IMR-90 (cell line): ENCODE data around the gene ETHE1. TPM values are rescaled to one million over a fixed set of nuclear protein-coding genes. Genes with fewer than 3 reads are reported as not detected.

Experiments used
- ATAC-seq: fragments of 200-7000 bp; cut with Tn5 transposase; 2 replicates; pipeline ENCODE4 v1.9.1; 2020; ENCODE audit warnings: low read depth, mild to moderate bottlenecking, moderate library complexity
- BruUV-seq: library from RNA; stranded (reverse); fragments of 400-500 nt; replicated peaks from 2 replicates; lab custom pipeline; 2021; lab: Mats Ljungman, UMichigan
- CTCF ChIA-PET: fragments of 300-600 bp; formaldehyde crosslinking; extraction: SDS; loops from one replicate; lab custom pipeline; 2021; ENCODE audit warnings: antibody characterized with exemption; lab: Yijun Ruan, JAX
- POLR2A ChIA-PET: fragments of 300-600 bp; sonication (Branson Sonifier 250); formaldehyde crosslinking; loops from one replicate; lab custom pipeline; 2022; ENCODE audit warnings: antibody characterized with exemption; ENCODE audit not compliant: unreplicated experiment; lab: Charles Lee
- DNase-seq: peaks from one replicate; pipeline ENCODE4 v3.0.0; 2013
- H2AFZ ChIP-seq: replicated peaks from 2 replicates; pipeline ENCODE3; 2013; ENCODE audit warnings: low read length, mild to moderate bottlenecking; ENCODE audit not compliant: poor library complexity
- H2AK5ac ChIP-seq: 2 replicates; pipeline ENCODE4 v1.6.1; 2013; ENCODE audit warnings: low read depth, low read length, inconsistent platforms
- H2AK9ac ChIP-seq: replicated peaks from 2 replicates; pipeline ENCODE3; 2013; ENCODE audit warnings: mild to moderate bottlenecking, low read depth, low read length, moderate library complexity; ENCODE audit not compliant: poor library complexity
- H2BK120ac ChIP-seq: 2 replicates; pipeline ENCODE4 v1.6.1; 2013; ENCODE audit warnings: low read depth, low read length, inconsistent platforms
- H2BK15ac ChIP-seq: 3 replicates; pipeline ENCODE4 v1.6.1; 2013; ENCODE audit warnings: low read depth, low read length, inconsistent platforms
- H2BK20ac ChIP-seq: 2 replicates; pipeline ENCODE4 v1.6.1; 2013; ENCODE audit warnings: low read depth, mild to moderate bottlenecking, inconsistent platforms, low read length, moderate library complexity
- H2BK5ac ChIP-seq: 2 replicates; pipeline ENCODE4 v1.6.1; 2013; ENCODE audit warnings: mild to moderate bottlenecking, low read depth, low read length, inconsistent platforms; ENCODE audit not compliant: poor library complexity, severe bottlenecking
- H3K14ac ChIP-seq: replicated peaks from 2 replicates; pipeline ENCODE4 v1.6.1; 2013; ENCODE audit warnings: low read depth, low read length, inconsistent platforms
- H3K18ac ChIP-seq: 2 replicates; pipeline ENCODE4 v1.6.1; 2013; ENCODE audit warnings: low read depth, low read length, control low read depth
- H3K23ac ChIP-seq: 2 replicates; pipeline ENCODE4 v1.6.1; 2013; ENCODE audit warnings: low read depth, low read length, inconsistent platforms
- H3K27ac ChIP-seq: 2 replicates; pipeline ENCODE4 v1.5.1; 2013; ENCODE audit warnings: mild to moderate bottlenecking, control low read depth, low read length; ENCODE audit not compliant: insufficient read depth
- H3K27me3 ChIP-seq: 2 replicates; pipeline ENCODE4 v1.6.1; 2013; ENCODE audit warnings: low read length; ENCODE audit not compliant: control insufficient read depth, insufficient read depth
- H3K36me3 ChIP-seq: 2 replicates; pipeline ENCODE4 v1.6.1; 2013; ENCODE audit warnings: low read length, mixed read lengths; ENCODE audit not compliant: control insufficient read depth, insufficient read depth
- H3K4ac ChIP-seq: 2 replicates; pipeline ENCODE4 v1.6.1; 2013; ENCODE audit warnings: low read depth, low read length, inconsistent platforms
- H3K4me1 ChIP-seq: 2 replicates; pipeline ENCODE4 v1.6.1; 2013; ENCODE audit warnings: low read length, mixed read lengths; ENCODE audit not compliant: control insufficient read depth, insufficient read depth
- H3K4me2 ChIP-seq: 2 replicates; pipeline ENCODE4 v1.6.1; 2013; ENCODE audit warnings: low read depth, mild to moderate bottlenecking, control low read depth, low read length, moderate library complexity
- H3K4me3 ChIP-seq: 2 replicates; pipeline ENCODE4 v1.5.1; 2013; ENCODE audit warnings: low read depth, mild to moderate bottlenecking, control low read depth, low read length, moderate library complexity; ENCODE audit not compliant: insufficient read depth
- H3K56ac ChIP-seq: 2 replicates; pipeline ENCODE4 v1.6.1; 2013; ENCODE audit warnings: low read length, inconsistent platforms; ENCODE audit not compliant: insufficient read depth; ENCODE audit errors: extremely low read depth
- H3K79me1 ChIP-seq, 2 experiments: 2 replicates each; pipeline ENCODE4 v1.6.1; 2013; ENCODE audit warnings: low read length in 2 of 2, inconsistent platforms in 1 of 2, low read depth in 1 of 2
- H3K9ac ChIP-seq: 2 replicates; pipeline ENCODE4 v1.6.1; 2013; ENCODE audit warnings: low read depth, low read length, control low read depth
- H3K9me1 ChIP-seq: 2 replicates; pipeline ENCODE4 v1.6.1; 2013; ENCODE audit warnings: low read length, inconsistent platforms; ENCODE audit not compliant: insufficient read depth
- H3K9me3 ChIP-seq: 2 replicates; pipeline ENCODE4 v1.6.1; 2013; ENCODE audit warnings: low read length; ENCODE audit not compliant: control insufficient read depth, insufficient read depth
- H4K20me1 ChIP-seq: 2 replicates; pipeline ENCODE4 v1.6.1; 2013; ENCODE audit warnings: low read length, inconsistent platforms; ENCODE audit not compliant: insufficient read depth
- H4K5ac ChIP-seq: 2 replicates; pipeline ENCODE4 v1.6.1; 2013; ENCODE audit warnings: mild to moderate bottlenecking, low read depth, low read length, control low read depth
- H4K8ac ChIP-seq, 2 experiments: 2 replicates each; pipeline ENCODE4 v1.6.1; 2013; ENCODE audit warnings: low read depth in 2 of 2, low read length in 2 of 2, control low read depth in 1 of 2, inconsistent platforms in 1 of 2
- H4K91ac ChIP-seq: 2 replicates; pipeline ENCODE4 v1.6.1; 2013; ENCODE audit warnings: low read depth, low read length, inconsistent platforms; ENCODE audit not compliant: insufficient read depth
- BHLHE40 ChIP-seq: fragments of 150-350 bp; IDR thresholded peaks from 2 replicates; pipeline ENCODE4 v1.6.1; 2016; ENCODE audit warnings: mild to moderate bottlenecking, low read depth, low read length
- CEBPB ChIP-seq: IDR thresholded peaks from 2 replicates; pipeline ENCODE4 v1.6.1; 2012; ENCODE audit warnings: low read depth, low read length, improper control_type of control experiment
- CHD1 ChIP-seq: IDR thresholded peaks from 2 replicates; pipeline ENCODE4 v1.6.1; 2012; ENCODE audit warnings: low read depth, low read length, improper control_type of control experiment
- ELK1 ChIP-seq: fragments of 150-350 bp; IDR thresholded peaks from 2 replicates; pipeline ENCODE4 v1.6.1; 2016; ENCODE audit warnings: low read depth, mild to moderate bottlenecking, low read length, moderate library complexity, borderline replicate concordance
- FOS ChIP-seq: fragments of 150-350 bp; IDR thresholded peaks from 2 replicates; pipeline ENCODE4 v1.6.1; 2016; ENCODE audit warnings: low read depth, low read length
- MAFK ChIP-seq: IDR thresholded peaks from 2 replicates; pipeline ENCODE4 v1.6.1; 2012; ENCODE audit warnings: low read depth, low read length, improper control_type of control experiment
- MAZ ChIP-seq: IDR thresholded peaks from 2 replicates; pipeline ENCODE4 v1.6.1; 2012; ENCODE audit warnings: low read depth, mild to moderate bottlenecking, low read length, improper control_type of control experiment, moderate library complexity, borderline replicate concordance
- MXI1 ChIP-seq: IDR thresholded peaks from 2 replicates; pipeline ENCODE4 v1.6.1; 2012; ENCODE audit warnings: low read depth, mild to moderate bottlenecking, low read length, moderate library complexity, borderline replicate concordance
- NFE2L2 ChIP-seq: fragments of 150-350 bp; IDR thresholded peaks from 2 replicates; pipeline ENCODE4 v1.6.1; 2016; ENCODE audit warnings: low read depth, mild to moderate bottlenecking, low read length
- POLR2A ChIP-seq: IDR thresholded peaks from 2 replicates; pipeline ENCODE4 v1.6.1; 2012; ENCODE audit warnings: mild to moderate bottlenecking, low read depth, low read length
- RAD21 ChIP-seq: IDR thresholded peaks from 2 replicates; pipeline ENCODE4 v1.6.1; 2012; ENCODE audit warnings: low read length, improper control_type of control experiment
- RCOR1 ChIP-seq: IDR thresholded peaks from 2 replicates; pipeline ENCODE4 v1.6.1; 2012; ENCODE audit warnings: mild to moderate bottlenecking, low read length, improper control_type of control experiment; ENCODE audit not compliant: insufficient replicate concordance
- RFX5 ChIP-seq: IDR thresholded peaks from 2 replicates; pipeline ENCODE4 v1.8.0; 2012; ENCODE audit warnings: low read depth, mild to moderate bottlenecking, low read length, moderate library complexity
- SMC3 ChIP-seq: fragments of 150-350 bp; IDR thresholded peaks from 2 replicates; pipeline ENCODE4 v1.6.1; 2016; ENCODE audit warnings: low read depth, mild to moderate bottlenecking, antibody characterized with exemption, low read length, moderate library complexity
- WGBS, 2 experiments: methylation state at CpG; one replicate each; pipeline versions ENCODE4 v1.1.5 to v1.1.7; 2013; ENCODE audit warnings: missing lambda C conversion rate in 2 of 2; ENCODE audit not compliant: insufficient read length in 1 of 2; ENCODE audit errors: extremely low coverage in 2 of 2; 5-methylcytosine and 5-hydroxymethylcytosine counted together
- dilution Hi-C: fragments of 300-500 bp; cut with HindIII; formaldehyde crosslinking; loops from one replicate; pipeline ENCODE4 v1.14.3; 2018; ENCODE audit warnings: low sequenced_read_pairs; ENCODE audit not compliant: unreplicated experiment
- in situ Hi-C: fragments of 300-500 bp; cut with MboI; formaldehyde crosslinking; loops from 3 replicates; pipeline ENCODE4 v1.14.3; 2019; ENCODE audit warnings: low sequenced_read_pairs, inconsistent platforms, mixed read lengths
- intact Hi-C: fragments of 100-400 bp; cut with micrococcal nuclease; formaldehyde crosslinking; loops from 2 replicates; pipeline ENCODE4 v1.10.0; 2022
- polyA plus RNA-seq, 3 experiments: library from polyadenylated mRNA; depleted of rRNA; stranded (reverse); fragments of >200 nt; gene quantifications; 2 replicates each; pipeline ENCODE4 v1.2.3, GENCODE V29; 2012; ENCODE audit warnings: low replicate concordance in 1 of 3
- total RNA-seq: library from RNA; depleted of rRNA; stranded (reverse); fragments of >200 nt; gene quantifications from 2 replicates; pipeline ENCODE4 v1.2.3, GENCODE V29; 2012
- TF ChIP-seq, protein P1 (sequence below): conservative IDR thresholded peaks from 2 replicates; pipeline ENCODE4 v1.5.1; 2012; ENCODE audit warnings: mild to moderate bottlenecking, low read depth, low read length, improper control_type of control experiment
- TF ChIP-seq, protein P2 (sequence below): fragments of 150-350 bp; IDR thresholded peaks from 2 replicates; pipeline ENCODE4 v1.6.1; 2017; ENCODE audit warnings: mild to moderate bottlenecking, antibody characterized with exemption, low read length, low read depth

Gene ETHE1
- total and polyA plus RNA-seq, 2 of the 4 experiments (the other 2 are of a cell fraction) = 161 to 233 TPM

GRCh38 chr19:43507880-43508279 lies 19.1 kb downstream of the ETHE1 start:
- Histone ChIP-seq H3K27me3 (no peaks in the 10 kb centered on the region), H3K56ac (no peak overlapping the region), H3K27ac (no peak overlapping the region), H3K23ac (no peak overlapping the region), H3K4me2 (no peak overlapping the region), H3K18ac (no peak overlapping the region), H4K5ac (no peak overlapping the region), H3K9me1 (0 out of 2 replicates have a peak, but pooled peaks cover 3% of the 10 kb centered on the region), H3K79me1 (peaks cover 0 to 15% of the 10 kb centered on the region in 2 experiments; a peak in 2 of 4 replicates), H2AK9ac (no peak overlapping the region), H2AK5ac (no peak overlapping the region), H4K20me1 (no peaks in the 10 kb centered on the region), H3K4me3 (no peak overlapping the region), H4K91ac (no peak overlapping the region), H4K8ac (no peak overlapping the region), H3K14ac (no peak overlapping the region), H3K9ac (no peak overlapping the region), H3K4ac (no peak overlapping the region), H3K36me3 (peaks cover 20% of the 10 kb centered on the region), H2BK5ac (no peak overlapping the region), H2BK20ac (no peak overlapping the region), H3K4me1 (peaks cover 2% of the 10 kb centered on the region; the same call in 1 of the 2 replicates), H2AFZ (no peak overlapping the region), H3K9me3 (no peaks in the 10 kb centered on the region), H2BK15ac (no peak overlapping the region), H2BK120ac (no peak overlapping the region)
- in situ Hi-C loops = no loop called here
- ChIA-PET CTCF (no interaction called here), POLR2A (no interaction called here)
- dilution Hi-C loops = no loop called here
- no peak for DNase-seq
- intact Hi-C loops = no loop called here
- WGBS, 2 experiments = no CpG with 5 or more reads among the region's 2 CpGs
- TF ChIP-seq BHLHE40 (no peak), RCOR1 (no peak), FOS (no peak), MXI1 (no peak), ELK1 (no peak), CEBPB (no peak), SMC3 (no peak), RFX5 (no peak), RAD21 (no peak), NFE2L2 (no peak), MAZ (no peak), POLR2A (no peak), CHD1 (no peak), MAFK (no peak)
- TF ChIP-seq, protein P1, sequence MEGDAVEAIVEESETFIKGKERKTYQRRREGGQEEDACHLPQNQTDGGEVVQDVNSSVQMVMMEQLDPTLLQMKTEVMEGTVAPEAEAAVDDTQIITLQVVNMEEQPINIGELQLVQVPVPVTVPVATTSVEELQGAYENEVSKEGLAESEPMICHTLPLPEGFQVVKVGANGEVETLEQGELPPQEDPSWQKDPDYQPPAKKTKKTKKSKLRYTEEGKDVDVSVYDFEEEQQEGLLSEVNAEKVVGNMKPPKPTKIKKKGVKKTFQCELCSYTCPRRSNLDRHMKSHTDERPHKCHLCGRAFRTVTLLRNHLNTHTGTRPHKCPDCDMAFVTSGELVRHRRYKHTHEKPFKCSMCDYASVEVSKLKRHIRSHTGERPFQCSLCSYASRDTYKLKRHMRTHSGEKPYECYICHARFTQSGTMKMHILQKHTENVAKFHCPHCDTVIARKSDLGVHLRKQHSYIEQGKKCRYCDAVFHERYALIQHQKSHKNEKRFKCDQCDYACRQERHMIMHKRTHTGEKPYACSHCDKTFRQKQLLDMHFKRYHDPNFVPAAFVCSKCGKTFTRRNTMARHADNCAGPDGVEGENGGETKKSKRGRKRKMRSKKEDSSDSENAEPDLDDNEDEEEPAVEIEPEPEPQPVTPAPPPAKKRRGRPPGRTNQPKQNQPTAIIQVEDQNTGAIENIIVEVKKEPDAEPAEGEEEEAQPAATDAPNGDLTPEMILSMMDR = no peak
- TF ChIP-seq, protein P2, sequence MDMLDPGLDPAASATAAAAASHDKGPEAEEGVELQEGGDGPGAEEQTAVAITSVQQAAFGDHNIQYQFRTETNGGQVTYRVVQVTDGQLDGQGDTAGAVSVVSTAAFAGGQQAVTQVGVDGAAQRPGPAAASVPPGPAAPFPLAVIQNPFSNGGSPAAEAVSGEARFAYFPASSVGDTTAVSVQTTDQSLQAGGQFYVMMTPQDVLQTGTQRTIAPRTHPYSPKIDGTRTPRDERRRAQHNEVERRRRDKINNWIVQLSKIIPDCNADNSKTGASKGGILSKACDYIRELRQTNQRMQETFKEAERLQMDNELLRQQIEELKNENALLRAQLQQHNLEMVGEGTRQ = no peak
- ATAC-seq = no peak
- BruUV-seq = no TSS peak
